C4-2B (cell line): Measurements from ENCODE around the gene PTN.

Source experiments
- CTCF ChIP-seq: fragments of 450-650 bp; conservative IDR thresholded peaks from 2 replicates; pipeline ENCODE4 v1.5.1; 2017; ENCODE audit warnings: mild to moderate bottlenecking
- ZFX ChIP-seq: fragments of 450-650 bp; IDR thresholded peaks from 2 replicates; pipeline ENCODE4 v1.6.1; 2017

- TF ChIP-seq CTCF (no peak), ZFX (no peak)
Observed at GRCh38 chr7:137204246-137204645, 139.3 kb downstream of the PTN start.
